HepG2 (cell line): ENCODE results near the gene UBR3. TPM values are rescaled to one million over a fixed set of nuclear protein-coding genes. Genes with fewer than 3 reads are reported as not detected.

Source experiments
- ATAC-seq: fragments of 200-7000 bp; cut with Tn5 transposase; 3 replicates; pipeline ENCODE4 v1.9.1; 2020; ENCODE audit warnings: mild to moderate bottlenecking, moderate library complexity
- BruUV-seq: library from RNA; stranded (reverse); fragments of 400-500 nt; replicated peaks from 2 replicates; lab custom pipeline; 2021; lab: Mats Ljungman, UMichigan
- CTCF ChIA-PET: fragments of 300-600 bp; formaldehyde crosslinking; extraction: SDS; loops from one replicate; lab custom pipeline; 2021; ENCODE audit warnings: low total read pairs, inconsistent platforms, low intra/inter-chr PET ratio; lab: Yijun Ruan, JAX
- POLR2A ChIA-PET: fragments of 350-600 bp; sonication (Branson Sonifier 250); formaldehyde crosslinking; loops from one replicate; lab custom pipeline; 2020; ENCODE audit warnings: antibody characterized with exemption, inconsistent platforms; lab: Yijun Ruan, JAX
- DNase-seq: peaks from one replicate; pipeline ENCODE4 v3.0.0-alpha.2; 2015; ENCODE audit warnings: low spot score
- FAIRE-seq: peaks from 3 replicates; lab custom pipeline; 2011; peaks lifted over from hg19 to GRCh38; lab: Jason Lieb, UNC
- H2AFZ ChIP-seq: one replicate; pipeline ENCODE4 v1.6.1; 2011; ENCODE audit warnings: low read length, inconsistent platforms
- H3K27ac ChIP-seq: fragments of 300-600 bp; 3 replicates; pipeline ENCODE4 v1.8.0; 2011; ENCODE audit warnings: mixed run types, mild to moderate bottlenecking, mixed read lengths, low read length, inconsistent platforms; ENCODE audit not compliant: insufficient read depth; ENCODE audit errors: extremely low read length
- H3K27me3 ChIP-seq, 2 experiments: fragments of 200-600 bp in 1 of 2; 2 replicates in 1 of 2; 3 replicates in 1 of 2; pipeline versions ENCODE4 v1.6.0 to v1.8.0; 2011; ENCODE audit warnings: low read length in 2 of 2, mild to moderate bottlenecking in 2 of 2, moderate library complexity in 2 of 2, inconsistent platforms in 1 of 2; ENCODE audit not compliant: insufficient read depth in 2 of 2, control insufficient read depth in 1 of 2
- H3K36me3 ChIP-seq, 2 experiments: fragments of 200-600 bp in 1 of 2; replicated peaks in 1 of 2; 2 replicates in 1 of 2; 3 replicates in 1 of 2; pipeline versions ENCODE4 v1.5.1 to v1.8.0; 2011; ENCODE audit warnings: low read length in 2 of 2, inconsistent platforms in 1 of 2; ENCODE audit not compliant: insufficient read depth in 2 of 2, control insufficient read depth in 1 of 2
- H3K4me1 ChIP-seq: 2 replicates; pipeline ENCODE4 v1.5.1; 2012; ENCODE audit warnings: low read length, inconsistent platforms; ENCODE audit not compliant: insufficient read depth
- H3K4me2 ChIP-seq: 2 replicates; pipeline ENCODE4 v1.6.0; 2011; ENCODE audit warnings: low read depth, low read length, inconsistent platforms
- H3K4me3 ChIP-seq, 3 experiments: fragments of 200-600 bp in 1 of 3; sonication (generic), shearing (Covaris generic) in 1 of 3; replicated peaks in 1 of 3; 2 replicates each; pipeline ENCODE4 v1.5.1; 2011 to 2016; ENCODE audit warnings: low read length in 3 of 3, inconsistent platforms in 2 of 3, low read depth in 2 of 3, mild to moderate bottlenecking in 2 of 3, control low read depth in 1 of 3, mixed read lengths in 1 of 3; ENCODE audit not compliant: insufficient read depth in 1 of 3
- H3K79me2 ChIP-seq: one replicate; pipeline ENCODE4 v1.6.1; 2011; ENCODE audit warnings: low read length, inconsistent platforms; ENCODE audit not compliant: insufficient read depth
- H3K9ac ChIP-seq: 2 replicates; pipeline ENCODE4 v1.6.0; 2011; ENCODE audit warnings: mild to moderate bottlenecking, low read depth, low read length, inconsistent platforms; ENCODE audit not compliant: insufficient read depth
- H3K9me3 ChIP-seq: 2 replicates; pipeline ENCODE4 v1.5.1; 2012; ENCODE audit warnings: mild to moderate bottlenecking, low read length
- H4K20me1 ChIP-seq: 2 replicates; pipeline ENCODE4 v1.6.0; 2011; ENCODE audit warnings: inconsistent platforms, mild to moderate bottlenecking, low read length, moderate library complexity; ENCODE audit not compliant: insufficient read depth
- ZNF121 ChIP-seq: sonication (generic); formaldehyde crosslinking; IDR thresholded peaks from 2 replicates; pipeline ENCODE4 v1.5.0; 2020; ENCODE audit warnings: mild to moderate bottlenecking, missing genetic modification reagents
- ZNF343 ChIP-seq: sonication (generic); formaldehyde crosslinking; IDR thresholded peaks from 2 replicates; pipeline ENCODE4 v1.4.0; 2020; ENCODE audit warnings: mild to moderate bottlenecking, missing genetic modification reagents
- ZNF7 ChIP-seq: IDR thresholded peaks from 2 replicates; pipeline ENCODE4 v1.6.1; 2016; ENCODE audit warnings: missing biosample characterization, missing genetic modification reagents
- WGBS: methylation state at CpG from one replicate; pipeline ENCODE4 v1.1.6; 2017; ENCODE audit warnings: low lambda C conversion rate; 5-methylcytosine and 5-hydroxymethylcytosine counted together
- in situ Hi-C: cut with HindIII; loops from 2 replicates; pipeline ENCODE4 v1.10.0; 2017; ENCODE audit warnings: low pct_unique_long_range_greater_than_20kb; ENCODE audit not compliant: extremely low pct_ligation_motif_present
- intact Hi-C: fragments of 100-400 bp; cut with micrococcal nuclease; formaldehyde crosslinking; loops from one replicate; pipeline ENCODE4 v1.10.0; 2022; ENCODE audit not compliant: unreplicated experiment
- polyA plus RNA-seq, 8 experiments: library from polyadenylated mRNA; depleted of rRNA in 3 of 8; stranded (reverse) in 7 of 8; unstranded in 1 of 8; fragments of >200 nt; fragmentation: Illumina TruSeq in 4 of 8; extraction: Trizol in 4 of 8; gene quantifications; 2 replicates each; pipeline versions ENCODE4 v1.2.1 to v1.2.3, GENCODE V29; 2011 to 2016; ENCODE audit warnings: low read depth in 4 of 8, missing spikeins in 1 of 8, mixed read lengths in 1 of 8; ENCODE audit not compliant: insufficient read depth in 1 of 8
- total RNA-seq, 5 experiments: library from RNA; depleted of rRNA; stranded (reverse); fragments of >200 nt; fragmentation: Illumina TruSeq; extraction: Trizol; gene quantifications; 2 replicates each; pipeline ENCODE4 v1.2.3, GENCODE V29; 2016; ENCODE audit warnings: low read depth in 1 of 5
- TF ChIP-seq, protein P1 (sequence below): sonication (generic); formaldehyde crosslinking; IDR thresholded peaks from 2 replicates; pipeline ENCODE4 v1.5.0; 2020; ENCODE audit warnings: mild to moderate bottlenecking, missing genetic modification reagents

UBR3 gene
- total and polyA plus RNA-seq, 2 of the 13 experiments (the other 11 are each of a cell fraction or from before 2014, with no cell fraction given): 15.1 to 28.0 TPM

- Histone ChIP-seq H3K36me3 (peaks cover 0 to 7% of the 10 kb centered on the region in 2 experiments; a peak in 2 of 5 replicates), H3K27me3 (no peaks in the 10 kb centered on the region), H3K27ac (no peak overlapping the region), H3K4me2 (no peak overlapping the region), H4K20me1 (no peaks in the 10 kb centered on the region), H3K4me3 (no peak overlapping the region), H3K4me1 (no peaks in the 10 kb centered on the region), H2AFZ (no peak overlapping the region), H3K9ac (no peak overlapping the region), H3K9me3 (no peaks in the 10 kb centered on the region), H3K79me2 (no peaks in the 10 kb centered on the region)
- intact Hi-C loops: no loop called here
- WGBS: 71% methylated on average over 2 of the region's 2 CpGs
- ChIA-PET CTCF (no interaction called here), POLR2A (no interaction called here)
- BruUV-seq: no TSS peak
- in situ Hi-C loops: no loop called here
- FAIRE-seq (no peak), ATAC-seq (no peak), DNase-seq (no peak)
- no peak for TF ChIP-seq ZNF7 (CRISPR knock-in tag)
- TF ChIP-seq, protein P1, sequence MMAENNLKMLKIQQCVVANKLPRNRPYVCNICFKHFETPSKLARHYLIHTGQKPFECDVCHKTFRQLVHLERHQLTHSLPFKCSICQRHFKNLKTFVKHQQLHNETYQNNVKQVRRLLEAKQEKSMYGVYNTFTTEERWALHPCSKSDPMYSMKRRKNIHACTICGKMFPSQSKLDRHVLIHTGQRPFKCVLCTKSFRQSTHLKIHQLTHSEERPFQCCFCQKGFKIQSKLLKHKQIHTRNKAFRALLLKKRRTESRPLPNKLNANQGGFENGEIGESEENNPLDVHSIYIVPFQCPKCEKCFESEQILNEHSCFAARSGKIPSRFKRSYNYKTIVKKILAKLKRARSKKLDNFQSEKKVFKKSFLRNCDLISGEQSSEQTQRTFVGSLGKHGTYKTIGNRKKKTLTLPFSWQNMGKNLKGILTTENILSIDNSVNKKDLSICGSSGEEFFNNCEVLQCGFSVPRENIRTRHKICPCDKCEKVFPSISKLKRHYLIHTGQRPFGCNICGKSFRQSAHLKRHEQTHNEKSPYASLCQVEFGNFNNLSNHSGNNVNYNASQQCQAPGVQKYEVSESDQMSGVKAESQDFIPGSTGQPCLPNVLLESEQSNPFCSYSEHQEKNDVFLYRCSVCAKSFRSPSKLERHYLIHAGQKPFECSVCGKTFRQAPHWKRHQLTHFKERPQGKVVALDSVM (CRISPR knock-in tag): peak; percentile 61; the same call in 1 of the 2 replicates
- TF ChIP-seq ZNF343 (CRISPR knock-in tag): no peak
- peak; percentile 88 for TF ChIP-seq ZNF121 (CRISPR knock-in tag)
Measured at GRCh38 chr2:170039401-170040172, 212.3 kb downstream of the UBR3 start.
